NT2/D1 (cell line): ENCODE data around the gene INKA2.

Experiments used
- SUZ12 ChIP-seq: IDR thresholded peaks from 2 replicates; pipeline ENCODE4 v1.6.1; 2011; ENCODE audit not compliant: insufficient read length, insufficient read depth; ENCODE audit errors: extremely low read depth
- ZNF274 ChIP-seq: IDR thresholded peaks from 2 replicates; pipeline ENCODE4 v1.6.1; 2011; ENCODE audit warnings: mild to moderate bottlenecking, low read depth, low read length

GRCh38 chr1:111723871-111724270 lies 15.3 kb downstream of the INKA2 start:
- TF ChIP-seq SUZ12 (no peak), ZNF274 (no peak)
